Measurements from ENCODE around the gene PARD3.

DNA sequence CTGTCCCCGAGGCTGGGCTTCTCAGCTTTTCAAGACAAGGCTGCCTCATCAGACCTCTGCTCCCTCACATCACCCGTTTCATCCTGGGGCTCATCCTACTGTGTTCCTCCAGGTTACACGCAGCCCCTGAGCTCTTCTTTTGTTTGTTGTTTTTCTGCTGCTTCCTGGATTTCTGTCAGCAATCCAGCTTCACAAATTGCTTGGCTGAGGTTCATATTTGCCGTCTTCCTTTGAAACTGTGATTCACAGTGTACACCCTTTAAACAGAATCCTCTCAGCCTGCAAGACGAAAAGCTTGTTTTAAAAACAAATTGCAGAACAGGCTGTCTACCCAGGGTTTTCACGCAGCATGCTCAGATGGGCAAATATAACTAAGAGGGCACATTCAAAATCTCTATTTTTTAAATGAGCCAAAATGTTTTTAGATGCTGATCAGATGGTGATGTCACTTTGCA is 39.1 kb upstream of the PARD3 start:
- TF ChIP-seq CTCF (conservative IDR thresholded peaks at IDR 0.05; ENCODE audit: low read length) = no peak
- TF ChIP-seq EZH2phosphoT487 (IDR thresholded peaks at IDR 0.05; ENCODE audit: borderline replicate concordance) = no peak

Measured in Loucy (cell line).